HepG2 (cell line): Measurements from ENCODE around the gene CPEB4. TPM values are rescaled to one million over a fixed set of nuclear protein-coding genes. Genes with fewer than 3 reads are reported as not detected.

Source experiments
- BORCS8-MEF2B ChIP-seq: sonication (generic); formaldehyde crosslinking; IDR thresholded peaks from 2 replicates; pipeline ENCODE4 v1.8.0; 2022; ENCODE audit warnings: mild to moderate bottlenecking, missing genetic modification reagents
- ETV6 ChIP-seq: sonication (generic); formaldehyde crosslinking; conservative IDR thresholded peaks from 2 replicates; pipeline ENCODE4 v1.4.0; 2020; ENCODE audit warnings: missing genetic modification reagents
- HNF1A ChIP-seq, 2 experiments: sonication (generic) in 1 of 2; formaldehyde crosslinking in 1 of 2; IDR thresholded peaks; 2 replicates each; pipeline versions ENCODE4 v1.4.0 to v1.6.1; 2016 to 2020; ENCODE audit warnings: borderline replicate concordance in 1 of 2, low read depth in 1 of 2, mild to moderate bottlenecking in 1 of 2, missing genetic modification reagents in 1 of 2
- HOMEZ ChIP-seq: IDR thresholded peaks from 2 replicates; pipeline ENCODE4 v1.6.1; 2016; ENCODE audit warnings: low read depth
- IKZF1 ChIP-seq: fragments of 450-650 bp; IDR thresholded peaks from 2 replicates; pipeline ENCODE4 v1.7.1; 2016
- MBNL3 ChIP-seq: fragments of 250-450 bp; sonication (Bioruptor Pico); conservative IDR thresholded peaks from 2 replicates; pipeline ENCODE4 v1.8.0; 2022; ENCODE audit warnings: mild to moderate bottlenecking, inconsistent platforms
- NR3C1 ChIP-seq: sonication (generic); formaldehyde crosslinking; IDR thresholded peaks from 2 replicates; pipeline ENCODE4 v1.4.0; 2020; ENCODE audit warnings: missing genetic modification reagents
- PRMT3 ChIP-seq: sonication (generic); formaldehyde crosslinking; IDR thresholded peaks from 2 replicates; pipeline ENCODE4 v1.8.1; 2022; ENCODE audit warnings: low read depth, mild to moderate bottlenecking, moderate library complexity, missing genetic modification reagents, borderline replicate concordance
- RBFOX2 ChIP-seq: fragments of 200-400 bp; formaldehyde crosslinking; IDR thresholded peaks from 2 replicates; pipeline ENCODE4 v1.6.1; 2017; ENCODE audit warnings: low read depth, mild to moderate bottlenecking, low read length
- SALL1 ChIP-seq: sonication (generic); formaldehyde crosslinking; IDR thresholded peaks from 2 replicates; pipeline ENCODE4 v1.8.0; 2022; ENCODE audit warnings: mild to moderate bottlenecking, missing genetic modification reagents
- SALL2 ChIP-seq: sonication (generic); formaldehyde crosslinking; IDR thresholded peaks from 2 replicates; pipeline ENCODE4 v1.8.1; 2023; ENCODE audit warnings: mild to moderate bottlenecking, missing genetic modification reagents, inconsistent platforms
- STAT6 ChIP-seq: sonication (generic); formaldehyde crosslinking; IDR thresholded peaks from 2 replicates; pipeline ENCODE4 v1.4.0; 2020; ENCODE audit warnings: missing genetic modification reagents, mild to moderate bottlenecking, borderline replicate concordance
- TMF1 ChIP-seq: sonication (generic); formaldehyde crosslinking; IDR thresholded peaks from 2 replicates; pipeline ENCODE4 v1.8.1; 2022; ENCODE audit warnings: low read depth, missing genetic modification reagents
- TOPORS ChIP-seq: sonication (generic); formaldehyde crosslinking; IDR thresholded peaks from 2 replicates; pipeline ENCODE4 v1.8.0; 2023; ENCODE audit warnings: mild to moderate bottlenecking, missing genetic modification reagents
- YEATS2 ChIP-seq: sonication (generic); formaldehyde crosslinking; IDR thresholded peaks from 2 replicates; pipeline ENCODE4 v1.4.0; 2020; ENCODE audit warnings: missing genetic modification reagents, borderline replicate concordance
- ZFP37 ChIP-seq: sonication (generic); formaldehyde crosslinking; IDR thresholded peaks from 2 replicates; pipeline ENCODE4 v1.4.0; 2020; ENCODE audit warnings: missing genetic modification reagents, borderline replicate concordance
- ZMYM4 ChIP-seq: sonication (generic); formaldehyde crosslinking; IDR thresholded peaks from 2 replicates; pipeline ENCODE4 v1.8.1; 2023; ENCODE audit warnings: mild to moderate bottlenecking, missing genetic modification reagents
- ZNF224 ChIP-seq: sonication (generic); formaldehyde crosslinking; IDR thresholded peaks from 2 replicates; pipeline ENCODE4 v1.5.0; 2020; ENCODE audit warnings: mild to moderate bottlenecking, missing genetic modification reagents
- ZNF30 ChIP-seq: sonication (generic); formaldehyde crosslinking; IDR thresholded peaks from 2 replicates; pipeline ENCODE4 v1.5.0; 2020; ENCODE audit warnings: mild to moderate bottlenecking, missing genetic modification reagents
- ZNF431 ChIP-seq: sonication (generic); formaldehyde crosslinking; IDR thresholded peaks from 2 replicates; pipeline ENCODE4 v1.9.0; 2022; ENCODE audit warnings: missing genetic modification reagents, low read depth, mild to moderate bottlenecking, borderline replicate concordance
- ZNF550 ChIP-seq: sonication (generic); formaldehyde crosslinking; IDR thresholded peaks from 2 replicates; pipeline ENCODE4 v1.4.0; 2020; ENCODE audit warnings: mild to moderate bottlenecking, missing genetic modification reagents, borderline replicate concordance
- ZNF768 ChIP-seq: sonication (generic); formaldehyde crosslinking; IDR thresholded peaks from 2 replicates; pipeline ENCODE4 v1.4.0; 2020; ENCODE audit warnings: missing genetic modification reagents
- ZNF775 ChIP-seq: sonication (generic); formaldehyde crosslinking; IDR thresholded peaks from 2 replicates; pipeline ENCODE4 v1.4.0; 2020; ENCODE audit warnings: missing genetic modification reagents, mild to moderate bottlenecking, moderate library complexity, borderline replicate concordance
- polyA plus RNA-seq, 8 experiments: library from polyadenylated mRNA; depleted of rRNA in 3 of 8; stranded (reverse) in 7 of 8; unstranded in 1 of 8; fragments of >200 nt; fragmentation: Illumina TruSeq in 4 of 8; extraction: Trizol in 4 of 8; gene quantifications; 2 replicates each; pipeline versions ENCODE4 v1.2.1 to v1.2.3, GENCODE V29; 2011 to 2016; ENCODE audit warnings: low read depth in 4 of 8, missing spikeins in 1 of 8, mixed read lengths in 1 of 8; ENCODE audit not compliant: insufficient read depth in 1 of 8
- total RNA-seq, 5 experiments: library from RNA; depleted of rRNA; stranded (reverse); fragments of >200 nt; fragmentation: Illumina TruSeq; extraction: Trizol; gene quantifications; 2 replicates each; pipeline ENCODE4 v1.2.3, GENCODE V29; 2016; ENCODE audit warnings: low read depth in 1 of 5

Gene CPEB4
- total and polyA plus RNA-seq, 2 of the 13 experiments (the other 11 are each of a cell fraction or from before 2014, with no cell fraction given), result 7.7 to 26.7 TPM

- TF ChIP-seq HNF1A (IDR thresholded peaks at IDR 0.05; ENCODE audit: low read depth) (no peak), HNF1A (CRISPR knock-in tag; IDR thresholded peaks at IDR 0.05; ENCODE audit: borderline replicate concordance) (peak; percentile 56; the same call in 1 of the 2 replicates), ZNF768 (CRISPR knock-in tag) (no peak), ZNF550 (no peak), HOMEZ (CRISPR knock-in tag) (peak; percentile 96), IKZF1 (no peak), MBNL3 (CRISPR knock-in tag) (no peak), SALL2 (CRISPR knock-in tag) (no peak), ZNF775 (CRISPR knock-in tag) (peak; percentile 99), PRMT3 (CRISPR knock-in tag) (no peak), ZNF30 (CRISPR knock-in tag) (no peak), BORCS8-MEF2B (CRISPR knock-in tag) (no peak), NR3C1 (CRISPR knock-in tag) (no peak), ZNF224 (CRISPR knock-in tag) (no peak), ETV6 (CRISPR knock-in tag) (no peak), YEATS2 (CRISPR knock-in tag) (peak; percentile 69; the same call in 1 of the 2 replicates), ZFP37 (CRISPR knock-in tag) (no peak), TMF1 (no peak), SALL1 (CRISPR knock-in tag) (peak; percentile 91; the same call in 1 of the 2 replicates), ZMYM4 (peak; percentile 74; the same call in 1 of the 2 replicates), ZNF431 (CRISPR knock-in tag) (no peak), RBFOX2 (0 out of 2 replicates have a peak, but pooled peaks have one; percentile 33), STAT6 (no peak), TOPORS (CRISPR knock-in tag) (no peak)
Observed at GRCh38 chr5:173932695-173933139, 44.6 kb downstream of the CPEB4 start (continued).
